H9 (cell line): ENCODE results near the gene TP73. TPM values are rescaled to one million over a fixed set of nuclear protein-coding genes. Genes with fewer than 3 reads are reported as not detected.

Experiments used
- DNase-seq: peaks from one replicate; pipeline ENCODE4 v3.0.0-alpha.2; 2017
- H2AFZ ChIP-seq: one replicate; pipeline ENCODE4 v1.6.1; 2013; ENCODE audit warnings: mild to moderate bottlenecking, low read length, control low read depth, moderate library complexity
- H2AK5ac ChIP-seq: 2 replicates; pipeline ENCODE4 v1.6.1; 2013; ENCODE audit warnings: low read length, control low read depth, mixed read lengths; ENCODE audit not compliant: insufficient read length
- H2BK120ac ChIP-seq: one replicate; pipeline ENCODE4 v1.6.1; 2013; ENCODE audit warnings: low read depth, mild to moderate bottlenecking, low read length, control low read depth, inconsistent platforms; ENCODE audit not compliant: poor library complexity, severe bottlenecking
- H2BK12ac ChIP-seq: 2 replicates; pipeline ENCODE4 v1.6.1; 2013; ENCODE audit warnings: low read length, control low read depth, mixed read lengths, low read depth; ENCODE audit not compliant: insufficient read length
- H2BK15ac ChIP-seq: 2 replicates; pipeline ENCODE4 v1.6.1; 2013; ENCODE audit warnings: low read depth, low read length, control low read depth
- H2BK20ac ChIP-seq: one replicate; pipeline ENCODE4 v1.6.1; 2013; ENCODE audit warnings: low read depth, mild to moderate bottlenecking, low read length, control low read depth, inconsistent platforms; ENCODE audit not compliant: poor library complexity, severe bottlenecking
- H2BK5ac ChIP-seq: 2 replicates; pipeline ENCODE4 v1.6.1; 2013; ENCODE audit warnings: low read length, control low read depth, mixed read lengths; ENCODE audit not compliant: insufficient read length
- H3K14ac ChIP-seq: 2 replicates; pipeline ENCODE4 v1.6.1; 2013; ENCODE audit warnings: low read length, control low read depth; ENCODE audit not compliant: insufficient read depth
- H3K18ac ChIP-seq: 2 replicates; pipeline ENCODE4 v1.6.1; 2013; ENCODE audit warnings: low read depth, mild to moderate bottlenecking, mixed read lengths, low read length, control low read depth; ENCODE audit not compliant: insufficient read length
- H3K23ac ChIP-seq: 2 replicates; pipeline ENCODE4 v1.6.1; 2013; ENCODE audit warnings: low read length, control low read depth, mixed read lengths, low read depth; ENCODE audit not compliant: insufficient read length
- H3K23me2 ChIP-seq: 2 replicates; pipeline ENCODE4 v1.6.1; 2013; ENCODE audit warnings: low read depth, mild to moderate bottlenecking, mixed read lengths, low read length, control low read depth; ENCODE audit not compliant: insufficient read length, poor library complexity, severe bottlenecking
- H3K27ac ChIP-seq: 2 replicates; pipeline ENCODE4 v1.5.1; 2013; ENCODE audit warnings: low read length, control low read depth, mixed read lengths, low read depth; ENCODE audit not compliant: insufficient read length
- H3K27me3 ChIP-seq: 2 replicates; pipeline ENCODE4 v1.6.1; 2013; ENCODE audit warnings: low read length, control low read depth, inconsistent platforms; ENCODE audit not compliant: insufficient read depth
- H3K4ac ChIP-seq: 2 replicates; pipeline ENCODE4 v1.6.1; 2013; ENCODE audit warnings: low read depth, mild to moderate bottlenecking, control low read depth, inconsistent platforms, low read length, moderate library complexity
- H3K4me1 ChIP-seq: 2 replicates; pipeline ENCODE4 v1.6.1; 2013; ENCODE audit warnings: low read length, control low read depth, inconsistent platforms; ENCODE audit not compliant: insufficient read depth
- H3K4me2 ChIP-seq: 2 replicates; pipeline ENCODE4 v1.6.1; 2013; ENCODE audit warnings: low read length, control low read depth, mixed read lengths; ENCODE audit not compliant: insufficient read length, insufficient read depth
- H3K56ac ChIP-seq: 2 replicates; pipeline ENCODE4 v1.6.1; 2013; ENCODE audit warnings: low read depth, mild to moderate bottlenecking, mixed read lengths, low read length, control low read depth; ENCODE audit not compliant: insufficient read length
- H3K79me1 ChIP-seq: 2 replicates; pipeline ENCODE4 v1.6.1; 2013; ENCODE audit warnings: low read depth, mild to moderate bottlenecking, moderate library complexity, low read length, control low read depth, inconsistent platforms; ENCODE audit not compliant: insufficient read depth, poor library complexity, severe bottlenecking
- H3K79me2 ChIP-seq: 2 replicates; pipeline ENCODE4 v1.6.1; 2013; ENCODE audit warnings: low read length, control low read depth, inconsistent platforms; ENCODE audit not compliant: insufficient read depth
- H3K9ac ChIP-seq: 2 replicates; pipeline ENCODE4 v1.6.1; 2013; ENCODE audit warnings: low read length, control low read depth, mixed read lengths; ENCODE audit not compliant: insufficient read length; ENCODE audit errors: extremely low read depth
- H3K9me3 ChIP-seq: one replicate; pipeline ENCODE4 v1.6.1; 2013; ENCODE audit warnings: low read depth, low read length, inconsistent platforms; ENCODE audit not compliant: control insufficient read depth
- H3T11ph ChIP-seq: one replicate; pipeline ENCODE4 v1.6.1; 2013; ENCODE audit warnings: mild to moderate bottlenecking, low read length, control low read depth, inconsistent platforms
- H4K20me1 ChIP-seq: one replicate; pipeline ENCODE4 v1.6.1; 2013; ENCODE audit not compliant: control insufficient read depth, insufficient read length, insufficient read depth
- H4K5ac ChIP-seq: 2 replicates; pipeline ENCODE4 v1.6.1; 2013; ENCODE audit warnings: low read depth, mild to moderate bottlenecking, mixed read lengths, low read length, control low read depth; ENCODE audit not compliant: insufficient read length
- H4K8ac ChIP-seq: replicated peaks from 2 replicates; pipeline ENCODE4 v1.6.1; 2013; ENCODE audit warnings: low read length, control low read depth, mixed read lengths, low read depth; ENCODE audit not compliant: insufficient read length
- H4K91ac ChIP-seq: 2 replicates; pipeline ENCODE4 v1.6.1; 2013; ENCODE audit warnings: low read depth, mild to moderate bottlenecking, moderate library complexity, mixed read lengths, low read length, control low read depth; ENCODE audit not compliant: insufficient read length
- H3K27ac Mint-ChIP-seq, 3 experiments: 2 replicates in 2 of 3; 3 replicates in 1 of 3; pipeline ENCODE4 v1.8.0; 2020 to 2021; ENCODE audit warnings: mixed read lengths in 3 of 3, mild to moderate bottlenecking in 1 of 3, moderate library complexity in 1 of 3
- H3K27me3 Mint-ChIP-seq: 2 replicates; pipeline ENCODE4 v1.8.0; 2021; ENCODE audit warnings: low read depth, mild to moderate bottlenecking, moderate library complexity, mixed read lengths
- H3K36me3 Mint-ChIP-seq, 3 experiments: 2 replicates in 2 of 3; 3 replicates in 1 of 3; pipeline ENCODE4 v1.8.0; 2020 to 2021; ENCODE audit warnings: low read depth in 3 of 3, mixed read lengths in 3 of 3; ENCODE audit not compliant: insufficient read depth in 1 of 3
- H3K4me1 Mint-ChIP-seq, 2 experiments: 2 replicates each; pipeline ENCODE4 v1.8.0; 2020; ENCODE audit warnings: mixed read lengths in 2 of 2
- H3K4me3 Mint-ChIP-seq, 2 experiments: 2 replicates in 1 of 2; 3 replicates in 1 of 2; pipeline ENCODE4 v1.8.0; 2020 to 2021; ENCODE audit warnings: mild to moderate bottlenecking in 2 of 2, mixed read lengths in 2 of 2, moderate library complexity in 1 of 2
- H3K9me3 Mint-ChIP-seq, 2 experiments: 2 replicates in 1 of 2; 3 replicates in 1 of 2; pipeline ENCODE4 v1.8.0; 2020; ENCODE audit warnings: mild to moderate bottlenecking in 2 of 2, mixed read lengths in 2 of 2, moderate library complexity in 1 of 2
- CTCF ChIP-seq: fragments of 200-600 bp; sonication (generic); conservative IDR thresholded peaks from 3 replicates; pipeline ENCODE4 v1.8.0; 2021; ENCODE audit warnings: antibody characterized with exemption, mild to moderate bottlenecking
- WGBS: extraction: QIAGEN DNeasy Blood & Tissue Kit; methylation state at CpG from one replicate; pipeline ENCODE4 v1.1.7; 2013; ENCODE audit warnings: missing lambda C conversion rate, low lambda C conversion rate, mixed read lengths; ENCODE audit not compliant: insufficient read length; ENCODE audit errors: extremely low coverage; 5-methylcytosine and 5-hydroxymethylcytosine counted together
- total RNA-seq: library from RNA; stranded (reverse); gene quantifications from 2 replicates; pipeline ENCODE4 v1.2.1, GENCODE V29; 2021

TP73 gene
- total RNA-seq, 1 experiment from 2014 or later, result 4.7 TPM

- Histone ChIP-seq H2AFZ (no peak overlapping the region), H4K91ac (no peak overlapping the region), H3K79me2 (no peaks in the 10 kb centered on the region), H3K79me1 (no peaks in the 10 kb centered on the region), H3K23me2 (peaks cover 9% of the 10 kb centered on the region), H3K4me2 (peak overlapping the region; percentile 42), H2BK5ac (no peak overlapping the region), H4K20me1 (no peaks in the 10 kb centered on the region), H2BK12ac (no peak overlapping the region), H2BK20ac (no peak overlapping the region), H3K4ac (no peak overlapping the region), H3K27ac (no peak overlapping the region), H4K8ac (no peak overlapping the region), H3K27me3 (no peaks in the 10 kb centered on the region), H3K18ac (no peak overlapping the region), H2BK120ac (no peak overlapping the region), H4K5ac (no peak overlapping the region), H2AK5ac (no peak overlapping the region), H3K23ac (no peak overlapping the region), H3K9me3 (no peaks in the 10 kb centered on the region), H3K9ac (peak overlapping the region; percentile 48), H3K4me1 (no peaks in the 10 kb centered on the region), H2BK15ac (no peak overlapping the region), H3T11ph (no peak overlapping the region), H3K56ac (no peak overlapping the region), H3K14ac (no peak overlapping the region; the same call in 1 of the 2 replicates)
- no peaks in the 10 kb centered on the region for H3K9me3 Mint-ChIP-seq
- peak overlapping the region; percentile 87 to 92 for H3K4me3 Mint-ChIP-seq
- H3K27me3 Mint-ChIP-seq, result peaks cover 13% of the 10 kb centered on the region
- WGBS, result no CpG with 5 or more reads among the region's 71 CpGs
- H3K27ac Mint-ChIP-seq, result no peak overlapping the region
- no peak for DNase-seq
- H3K36me3 Mint-ChIP-seq, result peaks cover 3 to 28% (median 27%) of the 10 kb centered on the region in 3 experiments; a peak in 5 of 7 replicates
- no peak for TF ChIP-seq CTCF
- H3K4me1 Mint-ChIP-seq, result peaks cover 11% of the 10 kb centered on the region in 2 experiments
These were observed 27.0 kb upstream of the TP73 start for GRCh38 chr1:3625151-3625907.
